K562 treated with DMSO at 1 percent for 12 hours (cell line): ENCODE data around the gene HTN3. TPM values are rescaled to one million over a fixed set of nuclear protein-coding genes. Genes with fewer than 3 reads are reported as not detected.

Experiments
- total RNA-seq: library from RNA; unstranded; fragments of 300-600 nt; gene quantifications from 2 replicates; pipeline ENCODE4 v1.2.3, GENCODE V29; 2022; ENCODE audit not compliant: insufficient read depth

The HTN3 gene
- not detected in 2 replicates for total RNA-seq

DNA sequence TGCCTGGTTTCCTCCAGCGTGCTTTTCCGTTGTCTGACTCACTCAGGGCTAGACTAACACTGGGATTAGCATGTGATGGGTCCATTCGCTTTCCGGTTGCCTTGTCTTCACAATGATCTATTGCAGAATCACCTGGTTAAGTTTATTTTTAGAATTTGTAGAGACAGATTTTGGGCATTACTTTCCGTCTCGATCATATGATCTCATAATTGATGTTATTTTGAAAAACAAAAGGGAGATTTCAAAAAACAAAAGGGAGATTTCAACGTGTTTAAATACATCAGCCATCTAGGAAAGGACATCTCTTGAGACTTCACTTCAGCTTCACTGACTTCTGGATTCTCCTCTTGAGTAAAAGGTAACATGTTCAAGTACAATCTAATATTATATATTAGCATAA lies at the start of gene HTN3:
Gene HTN3 (plus strand): TSS at position 301 of the 400 bp plus-strand sequence. CDS start 2,282 bp downstream, outside the sequence.

DNA sequence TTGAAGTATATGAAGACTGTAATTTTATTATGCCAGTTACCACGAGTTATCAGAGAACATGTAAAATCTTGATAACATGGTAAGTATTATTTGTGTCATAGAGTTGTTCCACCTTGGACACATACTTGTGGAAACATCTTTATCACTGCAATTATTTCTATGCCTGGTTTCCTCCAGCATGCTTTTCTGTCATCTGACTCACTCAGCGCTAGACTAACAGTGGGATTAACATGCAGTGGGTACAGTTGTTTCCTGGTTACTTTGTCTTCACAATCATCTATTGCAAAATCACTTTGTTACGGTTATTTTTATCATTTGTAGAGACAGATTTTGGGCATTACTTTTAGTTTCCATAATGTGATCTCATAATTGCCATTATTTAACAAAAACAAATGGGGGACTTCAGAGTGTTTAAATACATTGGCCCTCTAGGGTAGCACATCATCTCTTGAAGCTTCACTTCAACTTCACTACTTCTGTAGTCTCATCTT lies 32.7 kb upstream of the HTN3 start, which contains the start of gene STATH:
Gene STATH (plus strand): TSS at position 441 of the 491 bp plus-strand sequence. CDS start 2,472 bp downstream, outside the sequence.

DNA sequence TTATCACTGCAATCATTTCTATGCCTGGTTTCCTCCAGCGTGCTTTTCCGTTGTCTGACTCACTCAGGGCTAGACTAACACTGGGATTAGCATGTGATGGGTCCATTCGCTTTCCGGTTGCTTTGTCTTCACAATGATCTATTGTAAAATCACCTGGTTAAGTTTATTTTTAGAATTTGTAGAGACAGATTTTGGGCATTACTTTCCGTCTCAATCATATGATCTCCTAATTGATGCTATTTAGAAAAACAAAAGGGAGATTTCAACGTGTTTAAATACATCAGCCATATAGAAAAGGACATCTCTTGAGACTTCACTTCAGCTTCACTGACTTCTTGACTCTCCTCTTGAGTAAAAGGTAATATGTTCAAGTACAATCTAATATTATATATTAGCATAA lies 21.9 kb downstream of the HTN3 start, which contains the start of gene HTN1:
Gene HTN1 (plus strand): TSS at position 301 of the 400 bp plus-strand sequence. CDS start 2,639 bp downstream, outside the sequence.

Other genes starting within 250 kb of the HTN3 start
- not detected in 2 replicates for gene SULT1E1, start 168.3 kb upstream of the HTN3 start, total RNA-seq
- gene CSN1S1, start 97.4 kb upstream of the HTN3 start, total RNA-seq: not detected in 2 replicates
- not detected in 2 replicates for gene CSN2, start 62.7 kb upstream of the HTN3 start, total RNA-seq
- gene STATH, start 32.5 kb upstream of the HTN3 start, total RNA-seq: not detected in 2 replicates
- not detected in 2 replicates for gene HTN1, start 22.0 kb downstream of the HTN3 start, total RNA-seq
- gene PRR27, start 125.8 kb downstream of the HTN3 start, total RNA-seq: not detected in 2 replicates
- not detected in 2 replicates for gene ODAM, start 167.3 kb downstream of the HTN3 start, total RNA-seq
- gene FDCSP, start 197.7 kb downstream of the HTN3 start, total RNA-seq: not detected in 2 replicates
- not detected in 2 replicates for gene CSN3, start 214.1 kb downstream of the HTN3 start, total RNA-seq